A549 (cell line): ENCODE results near the gene SETBP1.

Experiments
- CTCF ChIP-seq: fragments of >200 bp; sonication (Bioruptor Twin); formaldehyde crosslinking; IDR thresholded peaks from 3 replicates; pipeline ENCODE4 v1.5.1; 2016
- ELK1 ChIP-seq: fragments of 150-350 bp; IDR thresholded peaks from 2 replicates; pipeline ENCODE4 v1.6.1; 2014; ENCODE audit warnings: low read depth, mild to moderate bottlenecking, low read length
- EP300 ChIP-seq, 2 experiments: fragments of >200 bp; sonication (Bioruptor Twin); formaldehyde crosslinking; IDR thresholded peaks; 2 replicates in 1 of 2; 3 replicates in 1 of 2; pipeline ENCODE4 v1.6.1; 2016 to 2017
- JUNB ChIP-seq: fragments of >200 bp; sonication (Bioruptor Twin); formaldehyde crosslinking; IDR thresholded peaks from 2 replicates; pipeline ENCODE4 v1.6.1; 2016
- MAFK ChIP-seq: fragments of 450-650 bp; IDR thresholded peaks from 2 replicates; pipeline ENCODE4 v1.6.1; 2014; ENCODE audit not compliant: partially characterized antibody
- NR3C1 ChIP-seq: fragments of >200 bp; sonication (Bioruptor Twin); formaldehyde crosslinking; IDR thresholded peaks from 3 replicates; pipeline ENCODE4 v1.6.1; 2017
- PHF8 ChIP-seq: fragments of 200-600 bp; sonication (generic); IDR thresholded peaks from 2 replicates; pipeline ENCODE4 v1.6.1; 2016; ENCODE audit warnings: low read depth, mild to moderate bottlenecking, antibody characterized with exemption, moderate library complexity, borderline replicate concordance
- POLR2A ChIP-seq: IDR thresholded peaks from 2 replicates; pipeline ENCODE4 v1.6.1; 2012; ENCODE audit warnings: mild to moderate bottlenecking, low read length
- RCOR1 ChIP-seq: fragments of 150-350 bp; IDR thresholded peaks from 2 replicates; pipeline ENCODE4 v1.6.1; 2014; ENCODE audit warnings: antibody characterized with exemption, low read length, low read depth
- SMC3 ChIP-seq: fragments of >200 bp; sonication (Bioruptor Twin); formaldehyde crosslinking; IDR thresholded peaks from 3 replicates; pipeline ENCODE4 v1.6.1; 2018; ENCODE audit warnings: inconsistent platforms

GRCh38 chr18:44859263-44859662 lies 178.6 kb downstream of the SETBP1 start:
- TF ChIP-seq CTCF (no peak), POLR2A (no peak), NR3C1 (no peak), SMC3 (no peak), MAFK (no peak), ELK1 (no peak), JUNB (no peak), RCOR1 (no peak), PHF8 (no peak), EP300 (IDR thresholded peaks at IDR 0.05) (no peak)
